Prostate gland (tissue), 2 donors: Measurements from ENCODE around the gene ARHGAP25.

Experiments used
- CTCF ChIP-seq, 4 experiments: fragments of 200-600 bp in 2 of 4; fragments of 450-650 bp in 2 of 4; sonication (generic) in 2 of 4; IDR thresholded peaks; 1 replicate in 3 of 4; 2 replicates in 1 of 4; pipeline ENCODE4 v1.5.1; 2016 to 2019; ENCODE audit warnings: antibody characterized with exemption in 4 of 4, mild to moderate bottlenecking in 2 of 4, moderate library complexity in 2 of 4
- POLR2A ChIP-seq: fragments of 450-650 bp; IDR thresholded peaks from one replicate; pipeline ENCODE4 v1.6.1; 2016; ENCODE audit warnings: antibody characterized with exemption, mild to moderate bottlenecking

DNA sequence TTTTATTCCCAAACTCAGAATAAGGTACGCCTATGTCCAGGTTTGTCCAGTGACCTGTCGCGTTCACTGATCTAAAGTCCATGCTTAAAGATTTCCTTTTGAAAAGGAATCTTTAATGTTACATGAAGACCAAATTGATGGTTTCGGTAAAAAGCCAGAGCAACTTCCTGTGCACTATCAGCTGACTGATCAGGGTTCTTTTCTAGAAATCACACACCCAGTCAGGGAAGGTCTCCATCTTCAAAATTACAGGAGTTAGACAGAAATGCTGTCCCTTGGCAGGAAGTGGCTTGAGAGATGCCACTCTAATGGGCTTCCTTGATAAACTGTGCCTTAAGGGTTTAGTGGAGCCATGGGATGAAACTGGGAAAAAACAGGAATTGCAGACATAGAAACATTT lies 14.7 kb upstream of the ARHGAP25 start:
- TF ChIP-seq CTCF (IDR thresholded peaks at IDR 0.05), result no peak
- no peak for TF ChIP-seq POLR2A
